ENCODE measurements around the gene P2RY11.

P2RY11 gene

GRCh38 chr19:10115392-10116084, 4.0 kb downstream of the P2RY11 start:
- H3K36me3 ChIP-seq (ENCODE audit: insufficient read depth, low read length), result peaks cover 30% of the 10 kb centered on the region; the same call in 1 of the 2 replicates
- H3K4me3 ChIP-seq (ENCODE audit: low read length, poor library complexity, severe bottlenecking), result no peak overlapping the region
- H3K9me2 ChIP-seq (replicated peaks; ENCODE audit: low read depth, low read length), result no peaks in the 10 kb centered on the region
- no peak overlapping the region for H3K4me2 ChIP-seq (ENCODE audit: low read depth, low read length, poor library complexity, severe bottlenecking)
- peaks cover 6% of the 10 kb centered on the region; the same call in 1 of the 2 replicates for H3F3A ChIP-seq (ENCODE audit: low read depth)
- H3K79me2 ChIP-seq (ENCODE audit: insufficient read depth, low read length), result peaks cover 43% of the 10 kb centered on the region
- no peak overlapping the region for H2AFZ ChIP-seq (ENCODE audit: low read length)
- no peak for TF ChIP-seq CTCF (conservative IDR thresholded peaks at IDR 0.05; ENCODE audit: low read length)
- H3K9me3 ChIP-seq (ENCODE audit: insufficient read depth, low read depth, low read length), result no peaks in the 10 kb centered on the region
- H4K20me1 ChIP-seq (ENCODE audit: insufficient read depth, low read length, poor library complexity, severe bottlenecking), result peaks cover 53% of the 10 kb centered on the region
- no peak overlapping the region for H3K9ac ChIP-seq (ENCODE audit: low read depth, low read length, poor library complexity, severe bottlenecking)
- H3K27me3 ChIP-seq (ENCODE audit: insufficient read depth, low read length, poor library complexity, severe bottlenecking), result no peaks in the 10 kb centered on the region
- peaks cover 7% of the 10 kb centered on the region for H3K4me1 ChIP-seq (ENCODE audit: insufficient read depth, low read length, poor library complexity, severe bottlenecking)

GRCh38 chr19:10116085-10116865, 4.8 kb downstream of the P2RY11 start:
- Histone ChIP-seq H3F3A (ENCODE audit: low read depth) (peaks cover 6% of the 10 kb centered on the region; the same call in 1 of the 2 replicates), H3K4me1 (ENCODE audit: insufficient read depth, low read length, poor library complexity, severe bottlenecking) (peaks cover 7% of the 10 kb centered on the region), H3K79me2 (ENCODE audit: insufficient read depth, low read length) (peaks cover 36% of the 10 kb centered on the region), H3K27me3 (ENCODE audit: insufficient read depth, low read length, poor library complexity, severe bottlenecking) (no peaks in the 10 kb centered on the region), H3K4me2 (ENCODE audit: low read depth, low read length, poor library complexity, severe bottlenecking) (no peak overlapping the region), H3K9me3 (ENCODE audit: insufficient read depth, low read depth, low read length) (no peaks in the 10 kb centered on the region), H4K20me1 (ENCODE audit: insufficient read depth, low read length, poor library complexity, severe bottlenecking) (peaks cover 50% of the 10 kb centered on the region), H3K36me3 (ENCODE audit: insufficient read depth, low read length) (peaks cover 23% of the 10 kb centered on the region; the same call in 1 of the 2 replicates), H3K4me3 (ENCODE audit: low read length, poor library complexity, severe bottlenecking) (no peak overlapping the region), H3K9me2 (replicated peaks; ENCODE audit: low read depth, low read length) (no peaks in the 10 kb centered on the region), H3K9ac (ENCODE audit: low read depth, low read length, poor library complexity, severe bottlenecking) (no peak overlapping the region), H2AFZ (ENCODE audit: low read length) (no peak overlapping the region)
- TF ChIP-seq CTCF (conservative IDR thresholded peaks at IDR 0.05; ENCODE audit: low read length) (no peak), EZH2phosphoT487 (IDR thresholded peaks at IDR 0.05; ENCODE audit: borderline replicate concordance) (no peak)

DNA sequence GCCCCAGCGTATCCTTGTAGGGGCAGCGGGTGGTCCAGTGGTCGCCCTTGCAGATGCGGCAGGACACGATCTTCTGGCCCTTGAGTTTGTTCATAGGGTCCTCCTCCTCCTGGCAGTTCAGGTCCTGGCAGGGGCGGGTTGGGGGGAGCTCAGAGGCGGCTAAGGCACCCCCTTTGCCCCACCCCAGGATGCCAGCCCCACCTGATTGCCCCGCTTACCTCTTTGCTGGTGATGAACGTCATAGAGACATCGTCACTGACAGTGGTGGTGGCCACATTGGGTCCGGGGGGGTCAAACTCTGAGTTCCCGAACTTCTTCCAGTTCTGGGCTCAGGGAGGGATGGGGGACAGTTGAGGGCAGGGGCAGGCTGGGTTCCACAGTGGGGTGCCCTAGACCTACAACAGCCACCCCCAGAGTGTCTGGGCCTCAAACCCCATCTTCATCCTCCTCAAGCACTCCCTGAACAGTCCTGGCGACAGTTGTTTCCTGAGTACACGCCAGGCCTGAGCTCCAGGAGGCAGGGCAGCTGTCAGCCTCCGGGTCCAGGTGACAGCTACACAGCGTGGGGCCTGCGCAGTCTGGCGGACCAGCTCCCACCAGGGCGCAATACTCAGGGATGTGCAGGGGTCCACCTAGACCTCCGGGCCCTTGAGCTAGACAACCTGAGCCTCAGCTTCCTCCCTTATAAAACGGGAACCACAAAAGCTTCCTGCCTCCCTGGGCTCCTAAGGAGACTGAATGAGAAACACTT, 5.5 kb downstream of the P2RY11 start:
- H2AFZ ChIP-seq (ENCODE audit: low read length), result no peak overlapping the region
- H3K27me3 ChIP-seq (ENCODE audit: insufficient read depth, low read length, poor library complexity, severe bottlenecking), result no peaks in the 10 kb centered on the region
- H3K9ac ChIP-seq (ENCODE audit: low read depth, low read length, poor library complexity, severe bottlenecking), result peak overlapping the region; percentile 39
- no peak for TF ChIP-seq EZH2phosphoT487 (IDR thresholded peaks at IDR 0.05; ENCODE audit: borderline replicate concordance)
- no peak for TF ChIP-seq CTCF (conservative IDR thresholded peaks at IDR 0.05; ENCODE audit: low read length)
- H4K20me1 ChIP-seq (ENCODE audit: insufficient read depth, low read length, poor library complexity, severe bottlenecking), result peaks cover 44% of the 10 kb centered on the region
- H3K4me3 ChIP-seq (ENCODE audit: low read length, poor library complexity, severe bottlenecking), result no peak overlapping the region
- H3K9me3 ChIP-seq (ENCODE audit: insufficient read depth, low read depth, low read length), result no peaks in the 10 kb centered on the region
- H3K4me1 ChIP-seq (ENCODE audit: insufficient read depth, low read length, poor library complexity, severe bottlenecking), result peaks cover 7% of the 10 kb centered on the region
- no peaks in the 10 kb centered on the region for H3K9me2 ChIP-seq (replicated peaks; ENCODE audit: low read depth, low read length)
- peaks cover 19% of the 10 kb centered on the region; the same call in 1 of the 2 replicates for H3K36me3 ChIP-seq (ENCODE audit: insufficient read depth, low read length)
- H3K79me2 ChIP-seq (ENCODE audit: insufficient read depth, low read length), result peaks cover 35% of the 10 kb centered on the region
- H3F3A ChIP-seq (ENCODE audit: low read depth), result peaks cover 5% of the 10 kb centered on the region; the same call in 1 of the 2 replicates
- H3K4me2 ChIP-seq (ENCODE audit: low read depth, low read length, poor library complexity, severe bottlenecking), result peak overlapping the region; percentile 11

All from Loucy (cell line).